H1 (cell line): Measurements from ENCODE around the gene NLRP10.

Experiments
- EGR1 ChIP-seq: IDR thresholded peaks from 2 replicates; pipeline ENCODE4 v1.6.1; 2011; ENCODE audit warnings: low read depth, low read length, borderline replicate concordance
- EZH2 ChIP-seq: fragments of 200-600 bp; sonication (generic); IDR thresholded peaks from 2 replicates; pipeline ENCODE4 v1.7.1; 2012; ENCODE audit warnings: low read depth, mild to moderate bottlenecking, moderate library complexity, low read length, inconsistent platforms; ENCODE audit not compliant: severe bottlenecking
- POLR2A ChIP-seq, 2 experiments: IDR thresholded peaks; 1 replicate in 1 of 2; 2 replicates in 1 of 2; pipeline ENCODE4 v1.6.1; 2011; ENCODE audit warnings: low read depth in 2 of 2, low read length in 2 of 2, mild to moderate bottlenecking in 2 of 2; ENCODE audit errors: control extremely low read depth in 1 of 2
- SIN3A ChIP-seq, 2 experiments: IDR thresholded peaks in 1 of 2; conservative IDR thresholded peaks in 1 of 2; 2 replicates each; pipeline ENCODE4 v1.6.1; 2011 to 2012; ENCODE audit warnings: low read length in 2 of 2, improper control_type of control experiment in 1 of 2, low read depth in 1 of 2, mild to moderate bottlenecking in 1 of 2
- SP2 ChIP-seq: IDR thresholded peaks from 2 replicates; pipeline ENCODE4 v1.6.1; 2012; ENCODE audit warnings: mild to moderate bottlenecking, low read length, inconsistent platforms
- TAF1 ChIP-seq: IDR thresholded peaks from 2 replicates; pipeline ENCODE4 v1.6.1; 2011; ENCODE audit warnings: mild to moderate bottlenecking, low read depth, low read length
- TF ChIP-seq, protein P1 (sequence below), 3 experiments: IDR thresholded peaks; 1 replicate in 2 of 3; 2 replicates in 1 of 3; pipeline versions ENCODE4 v1.5.1 to v1.6.1; 2011; ENCODE audit warnings: low read length in 3 of 3, mild to moderate bottlenecking in 3 of 3, inconsistent platforms in 2 of 3, low read depth in 1 of 3, moderate library complexity in 1 of 3; ENCODE audit not compliant: insufficient read depth in 1 of 3; ENCODE audit errors: control extremely low read depth in 1 of 3
- TF ChIP-seq, protein P2 (sequence below): IDR thresholded peaks from 2 replicates; pipeline ENCODE4 v1.6.1; 2011; ENCODE audit warnings: low read length, improper control_type of control experiment

GRCh38 chr11:8003187-8003586 lies 37.9 kb upstream of the NLRP10 start:
- TF ChIP-seq, protein P1, sequence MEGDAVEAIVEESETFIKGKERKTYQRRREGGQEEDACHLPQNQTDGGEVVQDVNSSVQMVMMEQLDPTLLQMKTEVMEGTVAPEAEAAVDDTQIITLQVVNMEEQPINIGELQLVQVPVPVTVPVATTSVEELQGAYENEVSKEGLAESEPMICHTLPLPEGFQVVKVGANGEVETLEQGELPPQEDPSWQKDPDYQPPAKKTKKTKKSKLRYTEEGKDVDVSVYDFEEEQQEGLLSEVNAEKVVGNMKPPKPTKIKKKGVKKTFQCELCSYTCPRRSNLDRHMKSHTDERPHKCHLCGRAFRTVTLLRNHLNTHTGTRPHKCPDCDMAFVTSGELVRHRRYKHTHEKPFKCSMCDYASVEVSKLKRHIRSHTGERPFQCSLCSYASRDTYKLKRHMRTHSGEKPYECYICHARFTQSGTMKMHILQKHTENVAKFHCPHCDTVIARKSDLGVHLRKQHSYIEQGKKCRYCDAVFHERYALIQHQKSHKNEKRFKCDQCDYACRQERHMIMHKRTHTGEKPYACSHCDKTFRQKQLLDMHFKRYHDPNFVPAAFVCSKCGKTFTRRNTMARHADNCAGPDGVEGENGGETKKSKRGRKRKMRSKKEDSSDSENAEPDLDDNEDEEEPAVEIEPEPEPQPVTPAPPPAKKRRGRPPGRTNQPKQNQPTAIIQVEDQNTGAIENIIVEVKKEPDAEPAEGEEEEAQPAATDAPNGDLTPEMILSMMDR (IDR thresholded peaks at IDR 0.05; ENCODE audit: control extremely low read depth in 1 of 3, insufficient read depth in 1 of 3, low read depth in 1 of 3, low read length in 3 of 3), result no peak
- no peak for TF ChIP-seq SP2
- TF ChIP-seq, protein P2, sequence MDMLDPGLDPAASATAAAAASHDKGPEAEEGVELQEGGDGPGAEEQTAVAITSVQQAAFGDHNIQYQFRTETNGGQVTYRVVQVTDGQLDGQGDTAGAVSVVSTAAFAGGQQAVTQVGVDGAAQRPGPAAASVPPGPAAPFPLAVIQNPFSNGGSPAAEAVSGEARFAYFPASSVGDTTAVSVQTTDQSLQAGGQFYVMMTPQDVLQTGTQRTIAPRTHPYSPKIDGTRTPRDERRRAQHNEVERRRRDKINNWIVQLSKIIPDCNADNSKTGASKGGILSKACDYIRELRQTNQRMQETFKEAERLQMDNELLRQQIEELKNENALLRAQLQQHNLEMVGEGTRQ, result no peak
- TF ChIP-seq SIN3A (conservative IDR thresholded peaks at IDR 0.05 in 1 of 2, IDR thresholded peaks at IDR 0.05 in 1 of 2; ENCODE audit: low read depth in 1 of 2, low read length in 2 of 2), result no peak
- TF ChIP-seq TAF1, result no peak
- TF ChIP-seq POLR2A (IDR thresholded peaks at IDR 0.05; ENCODE audit: control extremely low read depth in 1 of 2, low read depth in 2 of 2, low read length in 2 of 2), result no peak
- no peak for TF ChIP-seq EZH2
- TF ChIP-seq EGR1, result no peak
